ENCODE measurements around the gene CEP95.
"Not testable (repeated sequence)": the region's sequence is repeated elsewhere in the genome, so short reads cannot be mapped to it uniquely, and the experiment has no call there.

Gene CEP95

DNA sequence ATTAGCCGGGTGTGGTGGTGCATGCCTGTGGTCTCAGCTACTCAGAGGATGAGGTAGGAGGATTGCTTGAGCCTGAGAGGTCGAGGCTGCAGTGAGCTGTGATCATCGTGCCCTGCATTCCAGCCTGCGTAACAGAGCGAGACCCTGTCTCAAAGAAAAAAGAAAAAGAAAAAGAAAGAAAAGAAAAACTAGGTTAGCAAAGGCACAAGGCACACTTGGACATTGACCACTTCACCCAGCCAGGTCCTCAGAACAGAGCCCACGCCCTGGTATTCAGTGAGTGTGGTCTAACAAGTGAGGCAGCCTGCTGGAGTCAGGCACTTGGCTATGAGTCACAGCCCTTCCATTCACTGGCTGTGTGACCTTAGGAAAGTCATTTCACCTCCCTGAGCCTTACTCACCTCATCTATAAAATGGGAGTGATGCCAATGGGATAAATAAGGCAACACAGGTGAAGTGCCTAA is 47.5 kb upstream of the CEP95 start:
- Histone ChIP-seq H3K79me2 (ENCODE audit: low read length) (no peaks in the 10 kb centered on the region), H2AFZ (ENCODE audit: low read length) (no peak overlapping the region), H3K27me3 (replicated peaks; ENCODE audit: insufficient read depth, low read length) (no peaks in the 10 kb centered on the region), H3K36me3 (replicated peaks; ENCODE audit: insufficient read depth, low read length) (no peaks in the 10 kb centered on the region), H3K9me2 (replicated peaks; ENCODE audit: insufficient read depth, low read length) (no peaks in the 10 kb centered on the region), H3K9me3 (replicated peaks; ENCODE audit: insufficient read depth, low read length) (no peaks in the 10 kb centered on the region), H3K4me2 (ENCODE audit: low read depth, low read length) (no peak overlapping the region), H3F3A (ENCODE audit: insufficient read depth, low read length) (no peaks in the 10 kb centered on the region), H3K27ac (ENCODE audit: low read length) (no peak overlapping the region), H3K4me3 (ENCODE audit: low read length) (no peak overlapping the region), H4K20me1 (ENCODE audit: insufficient read depth, low read length) (no peaks in the 10 kb centered on the region), H3K4me1 (ENCODE audit: low read length) (peaks cover 12% of the 10 kb centered on the region; the same call in 1 of the 2 replicates), H3K9ac (ENCODE audit: low read length) (no peak overlapping the region)
- no peak for TF ChIP-seq EZH2phosphoT487 (IDR thresholded peaks at IDR 0.05; ENCODE audit: low read length)
- TF ChIP-seq, protein P1, sequence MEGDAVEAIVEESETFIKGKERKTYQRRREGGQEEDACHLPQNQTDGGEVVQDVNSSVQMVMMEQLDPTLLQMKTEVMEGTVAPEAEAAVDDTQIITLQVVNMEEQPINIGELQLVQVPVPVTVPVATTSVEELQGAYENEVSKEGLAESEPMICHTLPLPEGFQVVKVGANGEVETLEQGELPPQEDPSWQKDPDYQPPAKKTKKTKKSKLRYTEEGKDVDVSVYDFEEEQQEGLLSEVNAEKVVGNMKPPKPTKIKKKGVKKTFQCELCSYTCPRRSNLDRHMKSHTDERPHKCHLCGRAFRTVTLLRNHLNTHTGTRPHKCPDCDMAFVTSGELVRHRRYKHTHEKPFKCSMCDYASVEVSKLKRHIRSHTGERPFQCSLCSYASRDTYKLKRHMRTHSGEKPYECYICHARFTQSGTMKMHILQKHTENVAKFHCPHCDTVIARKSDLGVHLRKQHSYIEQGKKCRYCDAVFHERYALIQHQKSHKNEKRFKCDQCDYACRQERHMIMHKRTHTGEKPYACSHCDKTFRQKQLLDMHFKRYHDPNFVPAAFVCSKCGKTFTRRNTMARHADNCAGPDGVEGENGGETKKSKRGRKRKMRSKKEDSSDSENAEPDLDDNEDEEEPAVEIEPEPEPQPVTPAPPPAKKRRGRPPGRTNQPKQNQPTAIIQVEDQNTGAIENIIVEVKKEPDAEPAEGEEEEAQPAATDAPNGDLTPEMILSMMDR (IDR thresholded peaks at IDR 0.05; ENCODE audit: low read length): no peak
- TF ChIP-seq EZH2 (optimal IDR thresholded peaks at IDR 0.05; ENCODE audit: low read depth, low read length): no peak
- no peak for DNase-seq

DNA sequence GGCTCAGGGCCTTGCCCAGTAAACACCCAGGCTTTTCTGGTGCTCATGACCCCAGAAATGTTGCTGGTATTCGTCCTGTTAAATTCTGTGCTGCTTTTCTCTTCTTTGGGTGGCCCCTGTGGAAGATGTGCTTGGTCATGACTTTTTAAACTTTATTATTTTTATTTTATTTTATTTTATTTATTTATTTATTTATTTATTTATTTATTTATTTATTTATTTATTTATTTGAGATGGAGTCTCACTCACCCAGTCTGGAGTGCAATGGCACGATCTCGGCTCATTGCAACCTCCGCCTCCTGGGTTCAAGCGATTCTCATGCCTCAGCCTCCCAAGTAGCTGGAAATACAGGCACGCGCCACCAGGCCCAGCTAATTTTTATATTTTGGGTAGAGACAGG is 47.0 kb upstream of the CEP95 start:
- not testable (repeated sequence) for H2AFZ ChIP-seq (ENCODE audit: low read length); H3F3A ChIP-seq (ENCODE audit: insufficient read depth, low read length); H3K9me3 ChIP-seq (replicated peaks; ENCODE audit: insufficient read depth, low read length); H3K4me3 ChIP-seq (ENCODE audit: low read length); DNase-seq; H3K9me2 ChIP-seq (replicated peaks; ENCODE audit: insufficient read depth, low read length); H3K79me2 ChIP-seq (ENCODE audit: low read length); H3K9ac ChIP-seq (ENCODE audit: low read length); H3K4me2 ChIP-seq (ENCODE audit: low read depth, low read length); H4K20me1 ChIP-seq (ENCODE audit: insufficient read depth, low read length); H3K27me3 ChIP-seq (replicated peaks; ENCODE audit: insufficient read depth, low read length); H3K27ac ChIP-seq (ENCODE audit: low read length); H3K36me3 ChIP-seq (replicated peaks; ENCODE audit: insufficient read depth, low read length)
- peaks cover 12% of the 10 kb centered on the region; the same call in 1 of the 2 replicates for H3K4me1 ChIP-seq (ENCODE audit: low read length)

DNA sequence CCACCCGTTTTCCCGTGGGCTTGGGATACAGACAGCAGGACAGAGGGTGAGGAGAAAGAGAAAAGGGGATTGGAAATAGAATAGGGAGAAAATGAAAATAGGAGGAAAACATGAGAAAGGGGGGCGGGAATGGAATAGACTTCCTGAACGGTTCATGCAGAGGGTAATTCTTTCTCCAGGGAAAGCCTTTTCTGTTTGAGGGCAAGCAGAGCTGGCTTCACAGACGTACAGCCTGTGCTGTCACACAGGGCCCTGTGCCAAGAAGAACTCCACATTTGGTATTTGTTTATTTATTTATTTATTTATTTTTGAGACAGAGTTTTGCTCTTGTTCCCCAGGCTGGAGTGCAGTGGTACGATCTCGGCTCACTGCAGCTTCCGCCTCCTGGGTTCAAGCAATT is 45.8 kb upstream of the CEP95 start:
- H3K4me2 ChIP-seq (ENCODE audit: low read depth, low read length): no peak overlapping the region
- H2AFZ ChIP-seq (ENCODE audit: low read length): no peak overlapping the region
- no peak overlapping the region for H3K9ac ChIP-seq (ENCODE audit: low read length)
- no peaks in the 10 kb centered on the region for H3K9me3 ChIP-seq (replicated peaks; ENCODE audit: insufficient read depth, low read length)
- H3K27ac ChIP-seq (ENCODE audit: low read length): no peak overlapping the region
- H4K20me1 ChIP-seq (ENCODE audit: insufficient read depth, low read length): no peaks in the 10 kb centered on the region
- TF ChIP-seq, protein P1 (IDR thresholded peaks at IDR 0.05; ENCODE audit: low read length): no peak
- no peak for TF ChIP-seq EZH2 (optimal IDR thresholded peaks at IDR 0.05; ENCODE audit: low read depth, low read length)
- no peak for TF ChIP-seq EZH2phosphoT487 (IDR thresholded peaks at IDR 0.05; ENCODE audit: low read length)
- DNase-seq: no peak
- H3K9me2 ChIP-seq (replicated peaks; ENCODE audit: insufficient read depth, low read length): no peaks in the 10 kb centered on the region
- H3K27me3 ChIP-seq (replicated peaks; ENCODE audit: insufficient read depth, low read length): no peaks in the 10 kb centered on the region
- no peaks in the 10 kb centered on the region for H3K79me2 ChIP-seq (ENCODE audit: low read length)
- no peaks in the 10 kb centered on the region for H3K36me3 ChIP-seq (replicated peaks; ENCODE audit: insufficient read depth, low read length)
- H3F3A ChIP-seq (ENCODE audit: insufficient read depth, low read length): no peaks in the 10 kb centered on the region
- H3K4me1 ChIP-seq (ENCODE audit: low read length): peaks cover 12% of the 10 kb centered on the region; the same call in 1 of the 2 replicates
- no peak overlapping the region for H3K4me3 ChIP-seq (ENCODE audit: low read length)

DNA sequence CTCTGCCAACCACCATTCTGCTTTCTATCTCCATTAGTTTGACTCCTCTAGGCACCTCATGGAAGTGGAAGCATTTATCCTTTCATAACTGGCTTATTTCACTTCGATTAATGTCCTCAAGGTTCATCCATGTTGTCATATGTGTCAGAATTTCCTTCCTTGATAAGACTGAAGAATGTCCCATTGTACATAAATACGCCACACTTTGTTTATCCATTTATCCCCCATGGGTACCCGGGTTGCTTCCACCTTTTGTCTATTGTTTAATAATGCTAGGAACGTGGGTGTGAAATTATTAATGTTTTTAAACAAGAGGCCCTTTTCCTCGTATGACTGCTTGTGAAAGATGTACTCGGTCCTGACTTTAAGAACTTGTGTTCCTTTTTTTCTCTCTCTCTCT is 45.0 kb upstream of the CEP95 start:
- DNase-seq: no peak
- no peaks in the 10 kb centered on the region for H3K9me3 ChIP-seq (replicated peaks; ENCODE audit: insufficient read depth, low read length)
- no peaks in the 10 kb centered on the region for H3F3A ChIP-seq (ENCODE audit: insufficient read depth, low read length)
- H3K4me3 ChIP-seq (ENCODE audit: low read length): no peak overlapping the region
- H3K4me1 ChIP-seq (ENCODE audit: low read length): peaks cover 7% of the 10 kb centered on the region; the same call in 1 of the 2 replicates
- H3K9me2 ChIP-seq (replicated peaks; ENCODE audit: insufficient read depth, low read length): no peaks in the 10 kb centered on the region
- no peaks in the 10 kb centered on the region for H4K20me1 ChIP-seq (ENCODE audit: insufficient read depth, low read length)
- TF ChIP-seq EZH2 (optimal IDR thresholded peaks at IDR 0.05; ENCODE audit: low read depth, low read length) (no peak), EZH2phosphoT487 (IDR thresholded peaks at IDR 0.05; ENCODE audit: low read length) (no peak)
- TF ChIP-seq, protein P1 (IDR thresholded peaks at IDR 0.05; ENCODE audit: low read length): no peak
- H3K27ac ChIP-seq (ENCODE audit: low read length): no peak overlapping the region
- no peaks in the 10 kb centered on the region for H3K79me2 ChIP-seq (ENCODE audit: low read length)
- no peak overlapping the region for H2AFZ ChIP-seq (ENCODE audit: low read length)
- no peaks in the 10 kb centered on the region for H3K27me3 ChIP-seq (replicated peaks; ENCODE audit: insufficient read depth, low read length)
- no peak overlapping the region for H3K9ac ChIP-seq (ENCODE audit: low read length)
- H3K36me3 ChIP-seq (replicated peaks; ENCODE audit: insufficient read depth, low read length): no peaks in the 10 kb centered on the region
- H3K4me2 ChIP-seq (ENCODE audit: low read depth, low read length): no peak overlapping the region

All from MM.1S (cell line).